ENCODE measurements around the gene RTRAF. TPM values are rescaled to one million over a fixed set of nuclear protein-coding genes. Genes with fewer than 3 reads are reported as not detected.

RTRAF gene
- total and polyA plus RNA-seq, 9 of the 15 experiments (the other 6 are each of a cell fraction or from before 2014, with no cell fraction given) = 126 to 204 (median 155) TPM

GRCh38 chr14:51989293-51990234 is at the start of gene RTRAF (continued):
- TF ChIP-seq, protein P1, sequence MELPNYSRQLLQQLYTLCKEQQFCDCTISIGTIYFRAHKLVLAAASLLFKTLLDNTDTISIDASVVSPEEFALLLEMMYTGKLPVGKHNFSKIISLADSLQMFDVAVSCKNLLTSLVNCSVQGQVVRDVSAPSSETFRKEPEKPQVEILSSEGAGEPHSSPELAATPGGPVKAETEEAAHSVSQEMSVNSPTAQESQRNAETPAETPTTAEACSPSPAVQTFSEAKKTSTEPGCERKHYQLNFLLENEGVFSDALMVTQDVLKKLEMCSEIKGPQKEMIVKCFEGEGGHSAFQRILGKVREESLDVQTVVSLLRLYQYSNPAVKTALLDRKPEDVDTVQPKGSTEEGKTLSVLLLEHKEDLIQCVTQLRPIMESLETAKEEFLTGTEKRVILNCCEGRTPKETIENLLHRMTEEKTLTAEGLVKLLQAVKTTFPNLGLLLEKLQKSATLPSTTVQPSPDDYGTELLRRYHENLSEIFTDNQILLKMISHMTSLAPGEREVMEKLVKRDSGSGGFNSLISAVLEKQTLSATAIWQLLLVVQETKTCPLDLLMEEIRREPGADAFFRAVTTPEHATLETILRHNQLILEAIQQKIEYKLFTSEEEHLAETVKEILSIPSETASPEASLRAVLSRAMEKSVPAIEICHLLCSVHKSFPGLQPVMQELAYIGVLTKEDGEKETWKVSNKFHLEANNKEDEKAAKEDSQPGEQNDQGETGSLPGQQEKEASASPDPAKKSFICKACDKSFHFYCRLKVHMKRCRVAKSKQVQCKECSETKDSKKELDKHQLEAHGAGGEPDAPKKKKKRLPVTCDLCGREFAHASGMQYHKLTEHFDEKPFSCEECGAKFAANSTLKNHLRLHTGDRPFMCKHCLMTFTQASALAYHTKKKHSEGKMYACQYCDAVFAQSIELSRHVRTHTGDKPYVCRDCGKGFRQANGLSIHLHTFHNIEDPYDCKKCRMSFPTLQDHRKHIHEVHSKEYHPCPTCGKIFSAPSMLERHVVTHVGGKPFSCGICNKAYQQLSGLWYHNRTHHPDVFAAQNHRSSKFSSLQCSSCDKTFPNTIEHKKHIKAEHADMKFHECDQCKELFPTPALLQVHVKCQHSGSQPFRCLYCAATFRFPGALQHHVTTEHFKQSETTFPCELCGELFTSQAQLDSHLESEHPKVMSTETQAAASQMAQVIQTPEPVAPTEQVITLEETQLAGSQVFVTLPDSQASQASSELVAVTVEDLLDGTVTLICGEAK (IDR thresholded peaks at IDR 0.05) = peak; percentile 100
- TF ChIP-seq, protein P1 (CRISPR knock-in tag; IDR thresholded peaks at IDR 0.05) = peak; percentile 99
- TF ChIP-seq, protein P2, sequence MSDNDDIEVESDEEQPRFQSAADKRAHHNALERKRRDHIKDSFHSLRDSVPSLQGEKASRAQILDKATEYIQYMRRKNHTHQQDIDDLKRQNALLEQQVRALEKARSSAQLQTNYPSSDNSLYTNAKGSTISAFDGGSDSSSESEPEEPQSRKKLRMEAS (CRISPR knock-in tag; IDR thresholded peaks at IDR 0.05) = peak; percentile 35; the same call in 1 of the 2 replicates
- TF ChIP-seq SIN3A (IDR thresholded peaks at IDR 0.05; ENCODE audit: borderline replicate concordance in 2 of 2, control insufficient read depth in 1 of 2, low read depth in 2 of 2, low read length in 2 of 2) = peak in 1 of 2 experiments; percentile 19; a peak in 1 of 4 replicates
- peak; percentile 79 for TF ChIP-seq FOS (IDR thresholded peaks at IDR 0.05; ENCODE audit: extremely low read depth, insufficient read length)
- TF ChIP-seq, protein P3, sequence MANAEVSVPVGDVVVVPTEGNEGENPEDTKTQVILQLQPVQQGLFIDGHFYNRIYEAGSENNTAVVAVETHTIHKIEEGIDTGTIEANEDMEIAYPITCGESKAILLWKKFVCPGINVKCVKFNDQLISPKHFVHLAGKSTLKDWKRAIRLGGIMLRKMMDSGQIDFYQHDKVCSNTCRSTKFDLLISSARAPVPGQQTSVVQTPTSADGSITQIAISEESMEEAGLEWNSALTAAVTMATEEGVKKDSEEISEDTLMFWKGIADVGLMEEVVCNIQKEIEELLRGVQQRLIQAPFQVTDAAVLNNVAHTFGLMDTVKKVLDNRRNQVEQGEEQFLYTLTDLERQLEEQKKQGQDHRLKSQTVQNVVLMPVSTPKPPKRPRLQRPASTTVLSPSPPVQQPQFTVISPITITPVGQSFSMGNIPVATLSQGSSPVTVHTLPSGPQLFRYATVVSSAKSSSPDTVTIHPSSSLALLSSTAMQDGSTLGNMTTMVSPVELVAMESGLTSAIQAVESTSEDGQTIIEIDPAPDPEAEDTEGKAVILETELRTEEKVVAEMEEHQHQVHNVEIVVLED (CRISPR knock-in tag; IDR thresholded peaks at IDR 0.05) = peak; percentile 99
- TF ChIP-seq ELF1 (tag; IDR thresholded peaks at IDR 0.05) = peak; percentile 87
- no peak for TF ChIP-seq FOXA3 (CRISPR knock-in tag; conservative IDR thresholded peaks at IDR 0.05 in 1 of 2, IDR thresholded peaks at IDR 0.05 in 1 of 2)
- TF ChIP-seq PHF8 (IDR thresholded peaks at IDR 0.05; ENCODE audit: borderline replicate concordance, low read length) = peak; percentile 91; the same call in 1 of the 2 replicates
- TF ChIP-seq, protein P4, sequence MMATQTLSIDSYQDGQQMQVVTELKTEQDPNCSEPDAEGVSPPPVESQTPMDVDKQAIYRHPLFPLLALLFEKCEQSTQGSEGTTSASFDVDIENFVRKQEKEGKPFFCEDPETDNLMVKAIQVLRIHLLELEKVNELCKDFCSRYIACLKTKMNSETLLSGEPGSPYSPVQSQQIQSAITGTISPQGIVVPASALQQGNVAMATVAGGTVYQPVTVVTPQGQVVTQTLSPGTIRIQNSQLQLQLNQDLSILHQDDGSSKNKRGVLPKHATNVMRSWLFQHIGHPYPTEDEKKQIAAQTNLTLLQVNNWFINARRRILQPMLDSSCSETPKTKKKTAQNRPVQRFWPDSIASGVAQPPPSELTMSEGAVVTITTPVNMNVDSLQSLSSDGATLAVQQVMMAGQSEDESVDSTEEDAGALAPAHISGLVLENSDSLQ (IDR thresholded peaks at IDR 0.05) = peak; percentile 98
- 0 out of 4 replicates have a peak, but pooled peaks of 1 of the 2 experiments have one; percentile 19 for TF ChIP-seq HDAC1 (IDR thresholded peaks at IDR 0.05)
- TF ChIP-seq, protein P5, sequence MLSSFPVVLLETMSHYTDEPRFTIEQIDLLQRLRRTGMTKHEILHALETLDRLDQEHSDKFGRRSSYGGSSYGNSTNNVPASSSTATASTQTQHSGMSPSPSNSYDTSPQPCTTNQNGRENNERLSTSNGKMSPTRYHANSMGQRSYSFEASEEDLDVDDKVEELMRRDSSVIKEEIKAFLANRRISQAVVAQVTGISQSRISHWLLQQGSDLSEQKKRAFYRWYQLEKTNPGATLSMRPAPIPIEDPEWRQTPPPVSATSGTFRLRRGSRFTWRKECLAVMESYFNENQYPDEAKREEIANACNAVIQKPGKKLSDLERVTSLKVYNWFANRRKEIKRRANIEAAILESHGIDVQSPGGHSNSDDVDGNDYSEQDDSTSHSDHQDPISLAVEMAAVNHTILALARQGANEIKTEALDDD (IDR thresholded peaks at IDR 0.05) = peak; percentile 47; the same call in 1 of the 2 replicates

All from K562 (cell line).